GM19455 (cell line): ENCODE data around the gene CCL17.
A peak's percentile ranks its signal among the peaks of the same experiment; 100 is the strongest.
"Not testable (repeated sequence)": the region's sequence is repeated elsewhere in the genome, so short reads cannot be mapped to it uniquely, and the experiment has no call there.

Source experiments
- ATAC-seq: cut with Tn5 transposase; IDR thresholded peaks from one replicate; pipeline ENCODE4 v1.9.1; 2021; ENCODE audit not compliant: unreplicated experiment

The CCL17 gene

DNA sequence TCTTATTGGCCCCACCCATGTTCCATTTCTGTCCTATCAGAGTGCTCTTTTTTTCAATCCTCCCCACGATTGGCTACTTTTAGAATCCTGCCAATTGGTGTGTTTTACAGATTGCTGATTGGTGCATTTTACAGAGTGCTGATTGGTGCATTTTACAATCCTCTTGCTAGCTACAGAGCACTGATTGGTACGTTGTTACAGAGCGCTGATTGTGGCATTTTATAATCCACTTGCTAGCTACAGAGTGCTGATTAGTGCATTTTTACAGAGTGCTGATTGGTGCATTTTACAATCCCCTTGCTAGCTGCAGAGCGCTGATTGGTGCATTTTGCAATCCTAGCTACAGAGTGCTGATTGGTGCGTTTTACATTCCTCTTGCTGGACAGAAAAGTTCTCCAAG lies 9.5 kb upstream of the CCL17 start:
- no peak for ATAC-seq

DNA sequence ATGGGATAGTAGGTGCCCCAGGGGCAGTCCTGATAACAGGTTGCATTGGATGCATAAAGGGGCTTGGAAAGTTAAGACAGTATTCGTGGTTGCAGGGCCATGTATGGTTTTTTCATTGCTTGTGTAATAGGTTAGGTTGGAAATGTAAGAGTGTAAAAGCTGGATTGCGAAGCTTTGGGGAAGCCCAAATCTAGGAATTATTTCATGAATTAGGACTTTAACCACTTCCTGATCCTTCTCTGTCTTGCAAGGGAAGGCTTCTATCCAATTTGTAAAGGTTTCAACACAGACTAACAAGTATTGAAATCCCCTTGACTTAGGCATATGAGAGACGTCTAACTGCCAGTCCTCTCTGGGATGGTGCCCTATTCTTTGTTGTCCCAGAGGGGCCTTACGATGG lies 7.8 kb upstream of the CCL17 start:
- no peak for ATAC-seq

DNA sequence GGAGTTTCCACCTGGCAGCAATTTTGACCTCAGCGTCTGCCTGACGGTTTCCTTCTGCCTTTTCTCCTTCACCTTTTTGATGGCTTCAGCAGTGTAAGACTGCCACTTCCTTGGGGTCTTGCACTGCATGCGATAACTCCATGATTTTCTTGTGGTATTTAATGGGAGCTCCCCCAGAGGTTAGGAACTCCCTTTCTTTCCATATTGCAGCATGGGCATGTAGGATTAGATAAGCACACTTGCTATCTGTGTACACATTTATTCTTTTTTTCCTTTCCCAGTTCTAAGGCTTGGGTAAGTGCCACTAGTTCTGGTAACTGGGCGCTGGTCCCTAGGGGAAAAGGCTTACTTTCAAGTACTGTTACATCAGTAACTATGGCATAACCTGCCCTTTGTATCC lies 7.1 kb upstream of the CCL17 start:
- not testable (repeated sequence) for ATAC-seq

DNA sequence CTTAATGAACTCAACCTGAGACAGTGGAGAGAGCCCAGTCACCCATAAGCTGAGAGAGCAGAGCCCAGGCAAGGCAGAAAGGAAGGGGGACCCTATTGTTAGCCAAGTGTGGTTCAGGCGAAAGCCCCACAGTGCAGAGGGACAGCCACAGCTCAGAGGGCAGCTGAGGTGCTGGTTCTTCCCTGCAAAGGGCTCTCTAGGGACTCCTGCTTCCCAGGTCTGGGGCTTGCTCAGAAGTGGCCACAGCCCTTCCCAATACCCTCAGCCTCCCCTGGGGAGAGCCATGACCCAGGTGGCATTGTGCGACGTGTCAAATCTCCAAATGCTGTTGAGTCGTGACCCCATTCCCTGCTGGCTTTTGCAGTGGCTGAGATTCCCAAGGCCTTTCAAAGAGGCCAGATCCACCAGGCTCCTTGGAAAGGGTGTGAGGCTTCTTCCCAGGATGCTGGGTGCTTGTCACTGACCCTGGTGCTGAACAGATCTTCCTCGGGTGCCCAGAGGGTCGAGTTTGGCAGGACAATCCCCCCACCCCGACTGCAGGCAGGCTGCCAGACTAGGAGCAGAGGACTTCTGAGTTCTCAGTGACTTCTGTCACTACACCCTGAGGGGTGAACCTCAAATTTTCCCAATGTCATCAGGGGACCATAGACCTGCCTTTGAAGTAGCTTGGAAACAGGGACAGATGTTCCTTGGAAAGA lies 2.5 kb upstream of the CCL17 start:
- ATAC-seq = no peak

DNA sequence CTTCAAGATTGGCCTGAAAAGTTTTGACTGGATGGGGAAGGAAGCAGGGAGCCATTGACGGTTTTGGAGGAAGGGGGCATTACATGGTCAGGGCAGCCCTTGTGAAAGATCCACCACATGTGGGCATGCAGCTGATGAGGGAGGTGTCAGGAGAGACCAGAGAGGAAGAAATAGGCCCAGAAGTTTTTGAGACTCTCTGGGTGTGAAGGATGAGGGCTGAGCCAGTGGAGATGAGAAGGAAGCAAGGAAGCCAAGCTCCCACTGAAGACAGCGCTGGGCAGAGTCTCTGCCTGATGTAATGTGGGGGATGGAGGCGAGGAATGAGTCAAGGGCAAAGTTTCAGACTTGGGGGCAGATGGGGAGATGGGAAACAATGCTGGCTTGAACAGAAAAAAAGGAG lies 530 bp downstream of the CCL17 start:
- ATAC-seq = no peak

DNA sequence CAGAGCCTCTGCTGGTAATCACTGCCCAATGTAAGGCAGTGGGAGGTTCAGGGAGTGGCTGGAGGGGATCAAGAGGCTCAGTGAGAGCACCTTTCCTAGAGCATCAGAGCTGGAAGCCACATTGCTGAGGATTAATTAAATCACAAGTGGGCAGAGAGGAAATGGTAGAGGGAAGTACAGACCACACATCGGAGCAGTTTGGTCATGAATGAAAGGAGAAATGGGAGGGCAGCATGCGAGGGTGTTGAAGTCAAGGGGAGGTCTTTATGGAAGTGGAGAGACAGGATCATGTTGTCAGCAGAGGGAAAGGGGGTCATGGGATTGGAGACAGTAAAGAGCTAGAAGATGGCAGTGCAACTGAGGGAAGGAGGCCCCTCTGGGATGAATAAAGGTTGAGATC lies 2.3 kb downstream of the CCL17 start:
- no peak for ATAC-seq

DNA sequence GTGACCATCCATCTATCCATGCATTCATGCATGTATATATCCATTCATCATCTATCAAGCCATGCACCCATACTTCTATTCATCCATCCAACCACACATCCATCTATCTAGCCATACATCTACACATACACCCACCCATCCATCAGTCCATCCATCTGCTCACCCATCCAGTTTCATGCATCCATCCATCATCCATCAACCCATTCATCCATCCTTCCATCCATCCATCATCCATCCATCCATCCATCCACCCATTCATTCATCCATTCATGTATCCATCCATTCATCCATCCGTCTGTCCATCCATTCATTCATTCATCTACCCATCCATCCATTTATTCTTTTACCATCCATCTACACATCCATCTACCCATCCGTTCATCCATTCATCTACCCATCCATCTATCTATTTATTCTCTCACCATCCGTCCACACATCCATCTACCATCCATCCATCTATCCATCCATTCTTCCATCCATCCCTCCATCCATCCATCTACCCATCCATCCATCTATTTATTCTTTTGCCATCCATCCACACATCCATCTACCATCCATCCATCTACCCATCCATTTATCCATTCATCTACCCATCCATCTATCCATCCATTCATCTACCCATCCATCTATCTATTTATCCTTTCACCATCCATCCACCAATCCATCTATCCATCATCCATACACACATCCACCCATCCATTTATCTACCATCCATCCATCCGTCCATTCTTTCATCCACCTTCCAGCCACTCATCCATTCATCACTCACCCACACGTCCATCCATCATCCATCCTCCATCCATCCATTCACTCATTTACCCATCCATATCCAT lies 3.2 kb downstream of the CCL17 start:
- no peak for ATAC-seq

DNA sequence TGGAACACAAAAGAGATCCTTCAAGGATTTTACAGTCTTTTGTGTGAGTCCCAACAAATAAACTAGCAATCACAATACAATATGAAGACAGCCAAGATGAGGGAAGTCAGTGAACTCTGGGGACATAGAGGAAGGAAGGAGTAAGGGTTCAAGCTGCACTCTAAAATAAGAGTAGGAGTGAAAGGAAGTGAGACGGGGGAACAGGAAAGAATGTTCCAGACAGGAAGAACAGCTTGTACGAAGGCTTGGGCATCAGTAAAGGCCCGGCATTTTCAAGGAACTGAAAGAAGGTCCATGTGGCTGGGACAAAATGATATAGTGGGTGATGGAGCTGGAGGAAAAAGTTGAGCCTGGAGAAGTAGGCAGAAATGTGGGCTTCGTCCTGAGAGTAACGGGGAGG lies 4.5 kb downstream of the CCL17 start:
- no peak for ATAC-seq

DNA sequence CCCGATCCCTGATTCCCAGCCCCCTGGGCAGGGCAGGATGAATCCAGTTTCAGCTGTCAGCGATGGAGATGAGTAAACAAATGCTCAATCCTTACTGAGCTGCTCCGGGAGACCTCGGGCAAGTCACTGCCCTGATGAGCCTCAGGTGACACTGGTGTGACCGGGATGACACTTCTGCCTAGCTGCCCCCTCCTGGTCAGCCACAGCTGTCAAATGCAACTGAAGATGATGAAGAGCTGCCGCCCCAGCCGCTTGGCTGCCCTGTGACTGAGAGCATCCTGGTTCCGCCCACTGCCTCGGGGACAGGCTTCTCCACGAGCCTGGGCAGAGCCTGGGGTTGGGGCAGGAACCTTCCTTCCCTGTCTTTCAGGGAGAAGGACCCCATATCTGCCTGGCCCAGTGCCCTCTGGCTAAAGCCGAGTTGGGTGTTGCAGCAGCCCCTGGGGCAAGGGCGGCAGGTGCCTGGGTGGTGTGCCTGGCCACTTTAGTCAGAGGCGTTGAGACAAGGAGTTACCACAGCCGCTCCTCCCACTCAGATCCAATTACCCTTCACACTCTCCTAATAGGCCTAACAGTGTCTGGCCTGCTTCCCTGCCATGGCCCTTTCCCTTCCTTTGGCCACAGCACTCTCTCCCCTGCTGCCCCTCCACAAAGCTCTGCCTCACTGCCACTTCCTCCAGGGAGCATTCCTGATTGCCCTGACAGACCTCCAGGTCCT lies 5.5 kb downstream of the CCL17 start:
- ATAC-seq = no peak

DNA sequence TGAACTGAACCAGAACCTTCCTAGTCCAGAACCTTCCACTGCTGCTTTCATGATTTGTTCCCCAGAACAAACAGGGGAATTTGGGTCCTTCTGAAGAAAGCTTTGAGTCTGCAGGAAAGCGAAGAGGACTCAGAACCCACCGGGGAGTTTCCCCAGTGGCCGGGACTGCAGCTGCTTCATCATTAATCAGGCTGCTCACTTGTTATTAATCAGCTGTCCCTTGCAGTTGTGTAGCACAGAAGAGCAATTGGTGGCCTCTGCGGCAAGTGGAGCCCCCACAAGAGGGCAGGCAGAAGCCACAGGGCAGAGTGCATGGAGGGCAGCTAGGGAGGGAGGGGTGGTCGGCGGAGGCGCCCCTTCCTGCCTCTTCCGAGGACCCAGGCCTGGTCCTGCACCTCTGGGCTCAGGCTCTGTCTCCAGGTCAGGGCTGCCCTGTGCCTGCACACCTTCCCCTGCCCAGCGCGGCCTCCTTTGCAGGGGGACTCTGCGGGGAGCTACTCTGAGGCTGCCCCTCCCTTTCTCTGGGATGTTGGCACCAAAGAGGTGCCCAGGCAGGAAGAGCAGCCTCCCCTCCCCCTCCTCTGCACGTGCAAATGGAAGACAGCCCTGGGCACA lies 6.9 kb downstream of the CCL17 start:
- ATAC-seq = no peak

DNA sequence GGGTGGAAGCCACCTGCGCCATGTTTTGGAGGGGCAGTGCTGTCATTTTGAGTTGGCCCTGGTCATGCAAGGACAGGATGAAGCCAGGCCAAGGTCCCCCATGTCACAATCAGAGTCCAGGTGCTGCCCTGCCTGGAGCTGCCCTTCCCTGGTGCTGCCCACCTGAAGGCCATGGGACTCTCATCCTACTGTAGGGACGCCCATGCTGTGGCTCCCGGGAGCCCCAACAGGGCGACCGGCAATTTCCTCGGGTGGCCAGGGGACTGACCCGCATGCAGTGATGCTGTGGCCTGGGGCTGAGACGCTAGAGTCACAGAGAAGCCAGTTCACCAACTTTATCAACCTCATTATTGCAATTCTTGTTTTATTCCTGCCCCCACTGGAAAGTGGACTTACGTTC lies 8.0 kb downstream of the CCL17 start:
- no peak for ATAC-seq

DNA sequence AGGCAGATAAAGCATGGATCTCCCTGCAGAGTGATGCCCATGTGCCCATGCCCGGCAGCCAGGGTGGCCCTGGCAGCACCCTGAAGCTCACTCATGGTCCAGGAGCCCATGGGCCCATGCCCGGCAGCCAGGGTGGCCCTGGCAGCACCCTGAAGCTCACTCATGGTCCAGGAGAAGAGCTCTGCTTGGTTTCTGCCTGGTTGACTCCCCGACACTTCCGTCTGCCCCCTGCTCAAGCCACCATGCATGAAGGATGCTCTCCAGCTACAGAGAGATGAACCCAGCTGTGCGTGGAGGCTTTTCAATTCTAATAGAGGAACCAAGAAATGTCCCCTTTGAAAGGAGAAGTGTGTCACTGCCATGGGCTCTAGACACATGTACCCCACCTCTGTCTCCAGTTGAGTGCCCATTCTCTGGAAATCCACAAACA lies 8.7 kb downstream of the CCL17 start:
- ATAC-seq = peak; percentile 65

DNA sequence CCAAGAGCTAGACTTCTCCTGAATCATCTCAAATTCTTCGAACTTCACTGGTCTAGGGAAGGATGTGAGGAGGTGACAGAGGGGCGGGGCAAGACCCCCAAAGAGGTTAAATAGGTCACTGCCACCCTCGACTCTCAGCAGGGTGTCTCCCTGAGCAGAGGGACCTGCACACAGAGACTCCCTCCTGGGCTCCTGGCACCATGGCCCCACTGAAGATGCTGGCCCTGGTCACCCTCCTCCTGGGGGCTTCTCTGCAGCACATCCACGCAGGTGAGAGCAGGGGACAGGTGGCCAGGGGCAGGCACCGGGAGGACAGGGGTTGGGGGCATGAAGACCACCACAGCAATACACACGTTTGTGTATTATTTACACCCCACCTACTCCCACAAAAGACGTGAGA lies 9.2 kb downstream of the CCL17 start:
- no peak for ATAC-seq

DNA sequence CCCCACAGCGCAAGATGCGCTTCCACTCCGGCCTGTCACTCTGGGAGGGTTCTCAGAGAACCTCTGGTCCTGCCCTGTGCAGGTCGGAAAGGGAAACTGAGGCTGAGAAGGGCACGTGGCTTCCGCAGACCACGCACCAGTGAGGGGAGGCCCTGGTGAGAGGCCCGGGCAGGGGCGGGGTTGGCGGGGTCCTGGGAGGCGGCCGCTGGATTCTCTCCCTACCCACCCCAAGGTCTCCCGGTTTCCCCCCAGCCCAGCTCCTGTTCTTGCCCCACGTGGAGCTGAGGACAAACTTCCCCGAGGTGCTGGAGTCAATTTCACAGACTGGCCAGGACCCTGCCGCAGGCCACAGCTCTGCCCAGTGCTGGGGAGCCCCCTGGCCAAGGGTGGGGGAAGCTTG lies 11.5 kb downstream of the CCL17 start:
- ATAC-seq = no peak

DNA sequence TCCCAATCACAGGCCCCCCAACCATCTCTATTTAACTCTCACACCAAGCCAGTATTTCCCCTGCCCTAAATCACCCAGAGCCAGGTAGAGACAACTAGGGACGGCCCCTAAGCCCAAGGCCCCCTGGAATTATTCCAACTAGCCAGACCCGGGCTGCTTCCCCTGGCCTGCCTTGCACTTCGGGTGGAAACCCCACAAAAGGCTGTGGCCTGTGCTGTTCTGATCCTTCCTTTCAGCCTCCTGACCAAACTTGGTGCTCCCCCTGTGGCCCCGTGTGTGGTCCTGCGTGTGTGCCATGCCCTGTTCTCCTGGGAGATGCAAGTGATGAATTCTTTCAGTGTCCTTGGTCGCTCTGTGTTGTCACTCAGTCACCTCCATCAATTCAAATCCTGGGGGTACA lies 14.9 kb downstream of the CCL17 start:
- no peak for ATAC-seq

DNA sequence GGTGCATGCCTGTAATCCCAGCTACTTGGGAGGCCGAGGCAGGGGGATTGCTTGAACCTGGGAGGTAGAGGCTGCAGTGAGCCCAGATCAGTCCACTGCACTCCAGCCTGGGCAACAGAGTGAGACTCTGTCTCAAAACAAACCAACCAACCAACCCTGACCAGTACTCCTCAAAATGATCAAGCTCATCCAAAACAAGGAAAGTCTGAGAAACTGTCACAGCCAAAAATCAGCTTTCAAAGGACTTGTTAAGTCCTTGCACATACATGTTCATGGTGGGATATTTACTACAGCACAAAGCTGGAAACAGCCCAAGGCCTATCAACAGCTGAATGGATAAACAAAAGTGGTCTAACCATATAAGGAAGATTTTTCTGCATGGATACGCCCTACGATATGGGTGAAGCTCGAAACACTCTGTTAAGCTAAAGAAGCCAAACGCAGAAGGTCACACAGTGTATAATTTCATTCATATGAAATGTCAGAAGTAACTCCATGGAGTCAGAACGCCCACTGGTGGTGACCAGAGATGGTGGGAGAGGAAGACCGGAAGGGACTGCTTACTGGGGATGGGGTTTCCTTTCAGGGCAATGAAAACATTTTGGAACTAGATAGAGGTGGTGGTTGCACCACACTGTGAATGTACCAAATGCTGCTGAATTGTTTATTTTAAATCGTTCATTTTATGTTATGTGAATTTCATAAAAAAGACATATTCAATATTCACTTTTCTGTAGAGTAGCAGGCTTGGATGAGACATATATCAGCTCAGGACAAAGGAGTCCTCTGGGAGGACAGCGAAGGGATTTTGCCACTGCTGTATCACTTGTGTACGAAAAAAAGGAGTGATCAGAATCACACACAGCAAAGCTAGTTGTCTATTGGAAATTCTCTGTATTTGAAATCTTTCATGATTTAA lies 17.7 kb downstream of the CCL17 start:
- ATAC-seq = no peak

DNA sequence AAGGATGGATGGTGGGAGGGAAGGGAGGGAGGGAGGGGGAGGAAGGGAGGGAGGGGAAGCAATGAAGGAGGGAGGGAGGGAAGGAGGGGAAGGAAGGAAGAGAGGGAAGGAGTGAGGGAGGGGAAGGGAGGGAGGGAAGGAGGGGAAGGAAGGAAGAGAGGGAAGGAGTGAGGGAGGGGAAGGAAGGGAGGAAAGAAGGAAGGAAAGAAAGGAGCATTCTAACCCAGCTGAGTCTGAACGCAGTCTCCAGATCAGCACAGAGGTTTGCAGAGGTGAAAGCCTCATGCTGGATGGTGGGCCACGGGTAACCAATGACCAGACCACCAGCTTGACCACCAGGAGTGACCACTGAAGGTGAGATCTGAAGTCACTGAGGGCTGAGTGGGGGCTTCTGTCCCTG lies 18.6 kb downstream of the CCL17 start:
- ATAC-seq = no peak

DNA sequence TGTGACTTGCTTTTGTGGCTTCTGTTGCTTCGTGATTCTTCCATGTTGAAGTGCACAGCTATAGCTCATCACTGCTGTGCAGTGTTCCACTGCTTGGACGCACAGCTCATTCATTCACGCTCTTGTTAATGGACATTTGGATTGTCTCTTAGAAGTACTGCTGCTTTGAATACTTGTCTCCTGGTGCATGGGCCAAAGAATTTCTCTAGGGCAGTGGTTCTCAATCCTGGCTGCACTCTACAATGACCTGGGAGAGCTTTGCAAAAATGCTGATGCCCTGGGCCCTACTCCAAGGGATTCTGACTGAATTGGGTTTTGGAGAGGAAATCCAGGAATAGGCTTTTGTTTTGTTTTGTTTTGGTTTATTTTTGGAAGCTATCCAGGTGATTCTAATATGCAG lies 20.0 kb downstream of the CCL17 start:
- no peak for ATAC-seq

DNA sequence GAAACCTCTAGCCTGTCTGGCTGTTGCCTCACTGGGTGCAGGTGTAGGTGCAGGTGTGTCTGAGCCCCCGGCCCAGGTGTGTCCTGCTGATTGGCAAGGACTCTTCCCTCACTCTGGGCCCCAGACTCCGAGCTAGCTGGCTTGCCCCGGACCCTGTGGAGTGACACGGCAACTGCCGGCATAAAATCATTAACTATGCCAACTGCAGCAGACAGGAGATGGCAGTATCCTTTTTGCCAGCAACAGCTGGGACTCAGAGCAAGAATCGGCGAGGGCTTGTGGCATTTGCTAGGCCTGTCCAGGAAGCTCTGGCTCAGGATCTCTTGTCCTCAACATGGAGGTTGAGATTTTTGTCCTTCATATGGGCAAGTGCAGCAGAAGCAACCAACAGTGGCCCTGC lies 21.8 kb downstream of the CCL17 start:
- no peak for ATAC-seq

DNA sequence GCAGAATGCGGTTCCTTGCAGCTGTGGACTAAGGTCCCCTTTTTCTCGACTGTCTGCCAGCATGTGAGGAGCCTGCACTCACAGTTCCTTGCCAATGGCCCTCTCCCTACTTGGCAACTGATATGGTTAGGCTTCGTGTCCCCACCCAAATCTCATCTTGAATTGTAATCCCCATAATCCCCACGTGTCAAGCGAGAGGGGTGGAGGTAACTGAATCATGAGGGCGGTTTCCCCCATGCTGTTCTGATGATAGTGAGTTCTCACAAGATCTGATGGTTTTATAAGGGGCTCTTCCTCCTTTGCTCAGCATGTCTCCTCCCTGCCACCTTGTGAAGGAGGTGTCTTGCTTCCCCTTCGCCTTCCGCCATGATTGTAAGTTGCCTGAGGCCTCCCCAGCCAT lies 22.7 kb downstream of the CCL17 start:
- no peak for ATAC-seq

DNA sequence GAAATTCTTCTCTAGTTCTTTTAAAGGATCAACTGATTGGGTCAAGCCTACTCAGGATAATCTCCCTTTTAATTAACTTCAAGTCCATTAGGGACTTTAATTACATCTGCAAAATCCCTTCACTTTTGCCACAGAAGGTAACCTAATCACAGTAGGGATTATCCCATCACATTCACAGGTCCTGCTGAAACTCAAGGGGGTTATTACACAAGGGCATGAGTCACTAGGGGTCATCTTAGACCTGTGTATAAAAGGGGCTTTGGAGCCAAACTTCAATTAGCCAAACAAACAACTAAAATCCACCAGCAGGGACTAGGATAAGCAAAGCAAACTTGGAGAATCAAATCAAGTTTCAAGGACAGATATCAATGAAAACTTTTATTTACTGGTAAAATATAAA lies 23.3 kb downstream of the CCL17 start:
- no peak for ATAC-seq
